Activated T-helper 1 cell treated with anti-CD3 and anti-CD28 coated beads, Interleukin-2, amount 50 U/mL, for 16 hours (primary cell): ENCODE results near the gene HEATR3.

ENCODE experiments used
- DNase-seq, 2 donors: peaks; one replicate each; pipeline ENCODE4 v3.0.0-alpha.2; 2020; ENCODE audit warnings: low read depth in 1 of 2, low spot score in 1 of 2

HEATR3 gene

DNA sequence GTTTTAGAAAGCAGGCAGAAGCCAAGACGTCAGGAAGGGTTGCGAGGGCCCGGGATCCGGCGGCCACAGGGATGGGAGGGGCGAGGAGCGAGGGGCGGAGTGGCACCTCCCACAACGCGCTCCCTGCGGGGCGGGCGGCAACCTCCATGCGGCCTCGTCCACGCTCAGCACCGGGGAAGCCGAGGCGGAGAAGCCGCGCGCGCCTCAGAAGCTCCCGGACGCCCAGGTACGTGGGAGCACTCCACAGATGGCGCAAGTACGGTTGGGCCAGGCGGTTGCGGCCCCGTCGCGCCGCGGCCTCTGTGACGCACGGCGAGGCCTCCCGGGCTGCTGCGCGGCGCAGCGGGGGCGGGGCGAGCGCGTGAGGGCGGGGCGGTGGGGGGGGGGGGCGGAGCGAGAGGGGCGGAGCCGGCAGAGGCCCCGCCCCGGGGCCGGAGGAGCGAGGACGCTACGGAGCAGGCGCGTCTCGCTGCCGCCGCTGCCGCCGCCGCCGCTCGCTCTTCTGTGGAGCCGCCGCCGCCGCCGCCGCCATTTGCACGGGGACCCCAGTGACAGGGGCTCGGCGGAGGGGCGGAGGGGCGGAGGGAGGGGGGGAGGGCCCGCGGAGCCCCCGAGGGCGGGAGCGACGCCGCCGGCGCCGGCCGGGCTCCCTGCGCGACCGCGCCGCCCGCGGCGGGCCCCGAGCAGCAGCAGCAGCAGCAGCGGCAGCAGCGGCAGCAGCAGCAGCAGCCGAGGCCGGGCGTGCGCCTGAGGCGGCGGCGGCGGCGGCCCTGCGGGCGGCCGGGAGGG lies 87.2 kb downstream of the HEATR3 start, which contains the start of gene TENT4B:
Gene TENT4B, plus strand, starts transcription at position 500 of the 789 bp plus-strand sequence. CDS start 316 bp downstream, outside the sequence.
- DNase-seq = peak; percentile 78 to 83

DNA sequence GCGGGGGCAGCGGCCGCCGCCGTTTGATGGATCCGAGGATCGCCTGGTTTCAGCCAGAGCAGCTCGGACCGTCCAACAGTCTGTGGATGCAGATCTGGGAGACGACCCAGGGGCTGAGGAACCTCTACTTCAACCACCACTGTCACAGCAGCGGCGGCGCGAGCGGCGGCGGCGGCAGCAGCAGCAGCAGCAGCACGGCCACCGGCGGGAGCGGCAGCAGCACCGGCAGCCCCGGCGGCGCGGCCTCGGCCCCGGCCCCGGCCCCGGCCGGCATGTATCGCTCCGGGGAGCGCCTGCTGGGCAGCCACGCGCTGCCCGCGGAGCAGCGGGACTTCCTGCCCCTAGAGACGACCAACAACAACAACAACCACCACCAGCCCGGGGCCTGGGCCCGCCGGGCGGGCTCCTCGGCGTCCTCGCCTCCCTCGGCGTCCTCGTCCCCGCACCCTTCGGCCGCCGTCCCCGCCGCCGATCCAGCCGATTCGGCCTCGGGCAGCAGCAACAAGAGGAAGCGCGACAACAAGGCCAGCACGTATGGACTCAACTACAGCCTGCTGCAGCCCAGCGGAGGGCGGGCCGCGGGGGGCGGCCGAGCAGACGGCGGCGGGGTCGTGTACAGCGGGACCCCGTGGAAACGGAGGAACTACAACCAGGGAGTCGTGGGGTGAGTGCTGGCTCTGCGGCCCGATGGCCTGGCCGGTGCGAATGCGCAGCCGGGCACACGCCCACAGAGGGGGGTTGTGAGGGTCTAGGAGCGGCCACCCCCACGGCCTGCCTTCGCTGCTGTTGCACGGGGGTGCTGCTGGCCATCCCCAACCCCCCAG lies 88.0 kb downstream of the HEATR3 start:
- DNase-seq = peak; percentile 7 to 15

DNA sequence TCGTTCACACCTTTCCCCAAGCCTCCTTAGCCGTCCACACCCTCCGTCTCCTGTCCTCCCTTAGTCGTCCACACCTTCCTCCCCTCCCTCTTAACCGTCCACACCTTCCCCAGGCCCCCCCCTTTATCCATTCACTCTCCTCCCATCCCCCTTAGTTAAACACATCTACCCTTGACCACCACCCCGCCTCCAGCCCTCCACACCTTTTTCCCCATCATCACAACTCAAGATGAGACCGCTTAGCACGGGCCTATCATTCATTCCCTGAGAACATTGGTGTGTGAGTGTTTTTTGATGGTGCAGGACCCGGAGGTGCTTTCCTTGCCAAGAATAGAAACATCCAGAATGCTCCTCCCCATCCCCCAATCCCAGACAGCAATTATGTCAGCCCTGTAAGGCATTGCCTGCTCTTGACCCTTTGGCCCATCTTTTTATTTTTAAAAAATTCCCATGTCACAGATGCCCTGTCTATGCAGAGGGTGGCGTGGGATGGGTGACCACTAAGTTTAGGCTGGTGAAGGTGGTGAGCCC lies 88.7 kb downstream of the HEATR3 start:
- DNase-seq = no peak

DNA sequence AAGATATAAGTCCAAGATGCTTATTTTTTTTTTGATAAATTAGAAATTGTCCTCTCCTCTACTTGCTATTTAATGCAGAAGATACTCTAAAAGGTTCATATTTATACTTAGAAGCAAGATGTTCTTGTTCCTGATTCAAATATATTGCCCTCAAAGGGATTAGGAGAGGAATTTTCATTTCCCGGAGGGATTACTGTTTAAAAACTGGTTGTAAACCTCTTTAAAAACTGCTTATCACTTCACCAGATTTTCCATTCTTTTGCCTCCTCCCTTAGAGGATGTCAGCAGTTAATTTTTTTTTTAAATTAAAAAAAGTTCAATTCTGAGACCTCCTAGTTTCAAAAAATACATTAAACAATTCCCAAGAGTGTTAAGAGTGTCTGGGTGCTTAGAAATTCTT lies 90.2 kb downstream of the HEATR3 start:
- no peak for DNase-seq
